ENCODE measurements around the gene SART1. TPM values are rescaled to one million over a fixed set of nuclear protein-coding genes. Genes with fewer than 3 reads are reported as not detected.
"Not testable (repeated sequence)": the region's sequence is repeated elsewhere in the genome, so short reads cannot be mapped to it uniquely, and the experiment has no call there.

The SART1 gene
- total RNA-seq, 1 donor from 2014 or later = 44.8 TPM

DNA sequence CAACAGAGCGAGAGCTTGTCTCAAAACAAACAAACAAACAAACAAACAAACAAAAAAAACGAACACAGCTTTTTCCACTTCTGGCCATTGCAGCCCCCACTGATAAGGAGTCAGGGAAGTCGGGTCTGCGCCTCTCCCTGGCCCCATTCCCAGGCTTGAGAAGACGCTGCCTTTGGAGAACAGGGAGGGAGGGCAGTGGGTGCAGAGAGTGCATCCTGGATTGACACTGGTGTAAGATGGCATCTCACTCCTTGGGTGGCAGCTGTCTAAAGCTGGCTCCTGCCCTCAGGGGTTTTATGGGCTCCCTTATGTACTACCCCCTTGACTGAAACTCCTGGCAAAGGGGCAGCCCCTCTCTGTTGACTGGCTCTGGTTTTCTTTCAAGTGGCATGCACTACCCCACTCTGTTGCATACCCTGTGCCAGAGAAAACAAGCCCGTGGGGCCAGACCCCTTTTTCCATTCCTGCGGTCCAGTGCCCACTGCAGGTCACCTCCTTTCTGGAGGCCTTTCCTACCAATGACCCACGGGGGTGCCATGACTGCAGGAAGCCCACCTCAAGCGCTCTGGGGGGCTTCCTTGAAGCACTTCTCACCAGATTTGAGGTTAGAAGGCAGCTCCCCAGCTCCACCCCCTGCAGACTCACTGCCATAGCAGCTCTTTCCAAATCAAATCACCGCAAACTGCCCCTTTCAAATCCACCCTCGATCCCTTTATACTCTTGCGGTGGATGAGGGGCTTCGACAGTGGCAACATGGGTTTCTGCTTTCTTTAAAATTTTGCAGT is 29.6 kb upstream of the SART1 start:
- FAIRE-seq (no peak), DNase-seq (ENCODE audit: low spot score in 2 of 2) (no peak)

- no peak for DNase-seq (ENCODE audit: low spot score in 2 of 2)
- FAIRE-seq = no peak
Measured at GRCh38 chr11:65932558-65932919, 29.0 kb upstream of the SART1 start.

GRCh38 chr11:65934014-65934413 is 27.5 kb upstream of the SART1 start:
- DNase-seq (ENCODE audit: low spot score in 2 of 2) (no peak), FAIRE-seq (no peak)

DNA sequence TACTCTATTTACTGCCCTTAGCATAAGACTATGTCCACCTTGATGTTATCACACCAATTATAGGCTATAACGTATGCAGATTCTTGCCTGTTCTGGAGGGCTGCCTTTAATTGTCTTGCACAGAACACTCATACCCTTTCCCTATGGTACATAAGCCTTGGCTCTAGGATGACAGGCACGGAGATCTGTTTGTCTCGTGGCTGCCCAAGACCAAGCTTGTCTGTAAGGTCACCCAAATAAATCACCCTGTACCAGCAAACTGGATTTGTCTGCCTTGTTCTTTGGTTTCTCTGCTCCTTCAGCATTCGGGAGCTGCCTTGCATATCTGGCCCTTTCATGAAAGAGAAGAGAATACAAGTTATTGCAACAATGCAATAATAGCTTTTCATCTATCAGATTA is 23.8 kb upstream of the SART1 start:
- DNase-seq (ENCODE audit: low spot score in 2 of 2) (no peak), FAIRE-seq (no peak)

DNA sequence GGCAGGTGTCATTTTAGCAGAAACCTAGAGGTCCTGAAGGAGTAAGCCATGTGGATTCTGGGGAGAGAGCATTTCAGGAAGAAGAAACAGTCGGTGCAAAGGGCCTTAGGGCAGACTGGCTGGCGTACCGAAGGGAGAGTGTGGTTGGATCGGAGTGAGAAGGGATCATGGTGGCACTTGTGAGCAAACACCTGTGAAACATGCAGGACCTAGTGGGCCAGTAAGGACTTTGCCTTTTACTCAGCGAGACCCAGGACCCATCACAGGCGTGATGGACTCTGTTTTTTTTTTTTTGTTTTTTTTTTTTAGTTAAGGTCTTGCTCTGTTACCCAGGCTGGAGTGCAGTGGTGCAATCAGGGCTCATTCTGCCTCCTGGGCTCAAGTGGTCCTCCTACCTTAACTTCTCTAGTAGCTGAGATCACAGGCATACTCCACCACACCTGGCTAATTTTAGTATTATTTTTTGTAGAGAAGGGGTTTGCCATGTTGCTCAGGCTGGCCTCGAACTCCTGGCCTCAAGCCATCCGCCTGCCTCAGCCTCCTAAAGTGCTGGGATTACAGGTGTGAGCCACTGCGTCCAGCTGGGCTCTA is 19.7 kb upstream of the SART1 start:
- FAIRE-seq (no peak), DNase-seq (ENCODE audit: low spot score in 2 of 2) (no peak)

DNA sequence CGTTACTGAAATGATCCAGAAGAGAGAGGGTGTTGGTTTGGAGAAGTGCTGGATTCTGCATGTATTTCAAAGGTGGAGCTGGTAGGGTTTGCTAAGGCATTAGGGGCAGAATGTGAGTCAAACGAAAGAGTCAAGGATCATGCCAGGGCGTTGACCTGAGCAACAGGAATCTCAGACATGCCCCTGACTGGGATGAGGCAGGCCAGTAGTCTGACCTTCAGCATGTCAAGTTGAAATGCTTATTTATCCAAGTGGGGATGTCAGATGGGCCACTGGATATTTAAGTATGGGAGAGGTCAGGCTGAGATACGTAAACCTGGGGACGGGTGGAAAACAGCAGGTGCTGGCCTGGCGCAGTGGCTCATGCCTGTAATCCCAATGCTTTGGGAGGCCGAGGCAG is 19.0 kb upstream of the SART1 start:
- no peak for DNase-seq (ENCODE audit: low spot score in 2 of 2)

GRCh38 chr11:65944191-65944590 is 17.3 kb upstream of the SART1 start:
- no peak for FAIRE-seq
- no peak for DNase-seq (ENCODE audit: low spot score in 2 of 2)

More for the DNA sequence above, 19.0 kb upstream of the SART1 start:
- FAIRE-seq = no peak

DNA sequence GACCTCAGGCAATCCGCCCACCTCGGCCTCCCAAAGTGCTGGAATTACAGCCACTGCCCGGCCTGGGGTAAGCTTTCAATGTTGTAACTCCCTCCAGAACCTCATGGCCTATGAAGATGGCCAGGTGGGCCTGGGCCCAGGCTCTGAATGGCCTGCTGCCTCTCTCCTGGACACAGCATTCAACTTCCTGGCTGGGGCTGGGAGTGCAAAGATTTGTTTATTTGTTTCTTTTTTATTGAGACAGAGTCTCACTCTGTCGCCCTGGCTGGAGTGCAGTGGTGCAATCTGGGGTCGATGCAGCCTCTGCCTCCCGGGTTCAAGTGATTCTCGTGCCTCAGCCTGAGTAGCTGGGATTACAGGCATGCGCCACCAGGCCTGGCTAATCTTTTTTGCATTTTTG is 16.8 kb upstream of the SART1 start:
- FAIRE-seq (no peak), DNase-seq (ENCODE audit: low spot score in 2 of 2) (no peak)

- no peak for FAIRE-seq
- no peak for DNase-seq (ENCODE audit: low spot score in 2 of 2)
Measured at GRCh38 chr11:65945430-65945911, 16.1 kb upstream of the SART1 start, which contains the start of gene TSGA10IP. Gene TSGA10IP (plus strand): TSS chr11:65945480. CDS start chr11:65945676, 196 bp downstream.

- FAIRE-seq (no peak), DNase-seq (ENCODE audit: low spot score in 2 of 2) (no peak)
Measured at GRCh38 chr11:65945941-65946558, 15.5 kb upstream of the SART1 start.

DNA sequence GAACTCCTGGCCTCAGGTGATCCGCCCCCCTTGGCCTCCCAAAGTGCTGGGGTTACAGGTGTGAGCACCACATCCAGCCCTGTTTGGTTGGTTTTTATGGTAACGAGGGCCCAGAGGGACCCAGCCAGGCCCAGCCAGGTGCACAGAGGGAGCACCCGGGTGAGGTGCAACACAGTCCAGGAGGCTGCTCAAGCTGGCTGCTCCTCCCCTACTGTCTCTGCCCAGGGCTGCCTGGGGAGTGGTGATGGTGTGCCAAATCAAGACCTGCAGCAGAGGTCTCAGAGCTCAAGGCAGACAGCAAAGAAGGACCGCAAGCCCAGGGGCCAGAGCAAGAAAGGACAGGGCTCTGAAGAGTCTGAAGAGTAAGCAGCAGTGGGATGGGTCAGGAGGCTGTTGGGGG is 14.9 kb upstream of the SART1 start:
- no peak for FAIRE-seq

DNA sequence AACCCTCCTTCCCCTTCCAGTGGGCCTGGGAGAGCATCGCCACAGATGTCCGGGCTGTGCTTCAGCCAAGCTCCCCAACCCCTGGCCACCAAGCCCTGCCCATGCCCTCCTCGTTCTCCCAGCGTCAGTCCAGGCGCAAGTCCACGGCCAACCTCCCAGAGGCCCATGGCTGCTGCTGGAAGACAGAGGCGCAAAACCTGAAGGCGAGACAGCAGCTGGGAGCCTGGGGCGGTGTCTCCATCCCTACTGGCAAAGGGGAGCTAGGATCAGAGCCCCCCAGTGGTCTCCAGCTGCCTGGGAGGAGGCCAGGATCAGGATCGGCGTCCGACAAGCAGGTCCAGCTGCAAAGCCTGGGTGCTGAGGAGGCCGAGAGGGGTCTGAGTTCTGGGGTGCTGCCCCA is 14.4 kb upstream of the SART1 start:
- no peak for FAIRE-seq

More for the DNA sequence above, 14.9 kb upstream of the SART1 start:
- DNase-seq (ENCODE audit: low spot score in 2 of 2) = no peak

DNA sequence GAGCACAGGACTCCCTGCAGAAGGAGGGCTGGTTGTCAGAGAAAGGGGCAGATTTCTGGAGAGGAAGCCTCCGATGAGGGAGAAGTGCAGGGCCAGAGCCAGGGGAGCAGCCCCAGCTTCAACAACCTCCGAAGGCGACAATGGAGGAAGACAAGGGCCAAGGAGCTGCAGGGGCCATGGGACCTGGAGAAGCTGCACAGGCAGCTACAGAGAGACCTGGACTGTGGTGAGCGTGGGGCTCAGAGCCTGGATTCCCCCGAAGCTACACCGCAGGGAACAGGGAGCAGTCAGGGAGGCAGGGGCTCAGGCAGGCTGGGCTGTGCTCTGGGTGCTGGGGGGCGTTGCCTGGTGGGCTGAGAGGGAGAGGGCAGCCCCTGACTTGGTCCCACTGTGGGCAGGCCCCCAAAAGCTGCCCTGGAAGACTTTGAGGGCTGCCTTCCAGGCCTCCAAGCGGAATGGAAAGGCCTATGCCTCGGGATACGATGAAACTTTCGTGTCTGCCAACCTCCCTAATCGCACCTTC is 13.9 kb upstream of the SART1 start:
- FAIRE-seq (no peak), DNase-seq (ENCODE audit: low spot score in 2 of 2) (no peak)

More for the DNA sequence above, 14.4 kb upstream of the SART1 start:
- DNase-seq (ENCODE audit: low spot score in 2 of 2) = no peak

GRCh38 chr11:65950711-65951110 is 10.8 kb upstream of the SART1 start:
- FAIRE-seq; DNase-seq (ENCODE audit: low spot score in 2 of 2): not testable (repeated sequence)

GRCh38 chr11:65951641-65952040 is 9.9 kb upstream of the SART1 start:
- DNase-seq (ENCODE audit: low spot score in 2 of 2); FAIRE-seq: not testable (repeated sequence)

DNA sequence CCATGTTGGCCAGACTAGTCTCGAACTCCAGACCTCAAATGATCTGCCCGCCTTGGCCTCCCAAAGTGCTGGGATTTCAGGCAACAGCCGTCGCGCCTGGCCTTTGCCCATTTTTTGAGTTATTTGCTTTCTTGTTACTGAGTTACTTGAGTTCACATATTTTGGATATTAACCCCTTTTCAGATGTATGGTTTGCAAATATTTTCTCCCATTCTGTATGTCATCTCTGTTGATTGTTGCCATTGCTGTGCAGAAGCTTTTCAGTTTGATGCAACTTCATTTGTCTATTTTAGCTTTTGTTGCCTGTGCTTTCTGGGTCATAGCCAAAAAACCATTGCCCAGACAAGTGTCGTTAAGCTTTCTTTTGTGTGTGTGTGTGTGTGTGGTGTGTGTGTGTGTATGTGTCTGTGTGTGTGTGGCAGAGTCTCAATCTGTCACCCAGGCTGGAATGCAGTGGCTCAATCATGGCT is 9.4 kb upstream of the SART1 start:
- DNase-seq (ENCODE audit: low spot score in 2 of 2) = no peak
- no peak for FAIRE-seq

GRCh38 chr11:65953471-65953870 is 8.1 kb upstream of the SART1 start:
- DNase-seq (ENCODE audit: low spot score in 2 of 2) (no peak), FAIRE-seq (no peak)

GRCh38 chr11:65954771-65955170 is 6.8 kb upstream of the SART1 start:
- DNase-seq (ENCODE audit: low spot score in 2 of 2) (no peak), FAIRE-seq (no peak)

DNA sequence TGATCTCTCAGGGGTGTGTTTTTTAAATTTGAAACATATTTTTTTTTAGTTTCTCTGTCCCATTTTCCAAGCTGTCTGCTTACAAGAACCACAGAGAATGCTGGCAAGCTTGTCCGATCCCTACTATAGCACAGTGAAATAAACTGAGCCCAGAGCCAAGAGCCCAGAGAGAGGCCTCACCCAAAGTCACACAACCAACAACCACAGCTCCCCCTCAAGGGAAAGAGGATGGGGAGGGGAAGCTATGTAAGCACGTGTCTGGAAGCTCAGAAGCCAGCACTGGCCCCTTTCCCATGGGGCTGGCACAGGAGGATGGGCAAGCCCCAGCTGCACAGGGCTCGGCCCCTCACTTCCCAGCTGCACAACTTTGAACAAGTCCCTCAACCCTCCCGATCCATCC is 3.2 kb upstream of the SART1 start:
- DNase-seq (ENCODE audit: low spot score in 2 of 2) (no peak), FAIRE-seq (no peak)

- FAIRE-seq (no peak), DNase-seq (ENCODE audit: low spot score in 2 of 2) (no peak)
Measured at GRCh38 chr11:65958774-65959420, 2.6 kb upstream of the SART1 start.

- DNase-seq (ENCODE audit: low spot score in 2 of 2) = no peak
- FAIRE-seq = no peak
Measured at GRCh38 chr11:65960824-65961266, 689 bp upstream of the SART1 start.

Data from frontal cortex (tissue), 4 donors.